AG09309 (cell line): ENCODE results near the gene CELA2B.
A peak's percentile ranks its signal among the peaks of the same experiment; 100 is the strongest.

Experiments used
- DNase-seq: peaks from one replicate; pipeline ENCODE4 v3.0.0-alpha.2; 2010; ENCODE audit warnings: low read depth
- H3K4me3 ChIP-seq: 2 replicates; pipeline ENCODE4 v1.5.1; 2011; ENCODE audit warnings: mild to moderate bottlenecking, low read depth, low read length, moderate library complexity; ENCODE audit not compliant: control insufficient read depth
- TF ChIP-seq, protein P1 (sequence below): IDR thresholded peaks from 2 replicates; pipeline ENCODE4 v1.5.1; 2011; ENCODE audit warnings: mild to moderate bottlenecking, low read depth, low read length, inconsistent platforms; ENCODE audit not compliant: insufficient read depth, control insufficient read depth; ENCODE audit errors: missing control alignments

CELA2B gene

GRCh38 chr1:15500184-15501178, 24.6 kb downstream of the CELA2B start:
- no peak overlapping the region for H3K4me3 ChIP-seq
- no peak for DNase-seq
- TF ChIP-seq, protein P1, sequence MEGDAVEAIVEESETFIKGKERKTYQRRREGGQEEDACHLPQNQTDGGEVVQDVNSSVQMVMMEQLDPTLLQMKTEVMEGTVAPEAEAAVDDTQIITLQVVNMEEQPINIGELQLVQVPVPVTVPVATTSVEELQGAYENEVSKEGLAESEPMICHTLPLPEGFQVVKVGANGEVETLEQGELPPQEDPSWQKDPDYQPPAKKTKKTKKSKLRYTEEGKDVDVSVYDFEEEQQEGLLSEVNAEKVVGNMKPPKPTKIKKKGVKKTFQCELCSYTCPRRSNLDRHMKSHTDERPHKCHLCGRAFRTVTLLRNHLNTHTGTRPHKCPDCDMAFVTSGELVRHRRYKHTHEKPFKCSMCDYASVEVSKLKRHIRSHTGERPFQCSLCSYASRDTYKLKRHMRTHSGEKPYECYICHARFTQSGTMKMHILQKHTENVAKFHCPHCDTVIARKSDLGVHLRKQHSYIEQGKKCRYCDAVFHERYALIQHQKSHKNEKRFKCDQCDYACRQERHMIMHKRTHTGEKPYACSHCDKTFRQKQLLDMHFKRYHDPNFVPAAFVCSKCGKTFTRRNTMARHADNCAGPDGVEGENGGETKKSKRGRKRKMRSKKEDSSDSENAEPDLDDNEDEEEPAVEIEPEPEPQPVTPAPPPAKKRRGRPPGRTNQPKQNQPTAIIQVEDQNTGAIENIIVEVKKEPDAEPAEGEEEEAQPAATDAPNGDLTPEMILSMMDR, result no peak

GRCh38 chr1:15501208-15502032, 25.5 kb downstream of the CELA2B start:
- no peak for DNase-seq
- H3K4me3 ChIP-seq, result no peak overlapping the region
- TF ChIP-seq, protein P1, result peak; percentile 76

- H3K4me3 ChIP-seq, result no peak overlapping the region
- DNase-seq, result no peak
- TF ChIP-seq, protein P1, result no peak
Measured at GRCh38 chr1:15504436-15504835, 28.5 kb downstream of the CELA2B start.

DNA sequence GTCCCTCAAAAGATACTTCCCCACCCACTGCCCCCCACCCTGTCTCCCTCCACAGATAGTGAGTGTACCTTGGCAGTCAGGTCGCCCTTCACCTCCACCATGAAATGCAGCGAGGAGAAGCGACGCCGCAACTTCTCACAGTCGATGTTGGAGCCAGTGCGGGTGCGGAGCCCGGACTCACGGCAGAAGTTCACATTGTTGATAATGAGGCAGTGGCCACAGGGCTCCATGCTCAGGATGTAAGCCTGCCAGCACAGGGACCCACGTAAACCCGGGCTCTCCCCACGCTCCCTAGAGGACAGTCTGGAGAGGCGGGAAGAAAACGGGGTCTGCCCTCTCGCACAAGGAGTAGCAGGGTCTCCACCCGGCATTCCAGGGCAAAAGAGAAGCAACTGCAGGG, 30.9 kb downstream of the CELA2B start:
- TF ChIP-seq, protein P1, result no peak
- no peak for DNase-seq
- H3K4me3 ChIP-seq, result no peak overlapping the region

DNA sequence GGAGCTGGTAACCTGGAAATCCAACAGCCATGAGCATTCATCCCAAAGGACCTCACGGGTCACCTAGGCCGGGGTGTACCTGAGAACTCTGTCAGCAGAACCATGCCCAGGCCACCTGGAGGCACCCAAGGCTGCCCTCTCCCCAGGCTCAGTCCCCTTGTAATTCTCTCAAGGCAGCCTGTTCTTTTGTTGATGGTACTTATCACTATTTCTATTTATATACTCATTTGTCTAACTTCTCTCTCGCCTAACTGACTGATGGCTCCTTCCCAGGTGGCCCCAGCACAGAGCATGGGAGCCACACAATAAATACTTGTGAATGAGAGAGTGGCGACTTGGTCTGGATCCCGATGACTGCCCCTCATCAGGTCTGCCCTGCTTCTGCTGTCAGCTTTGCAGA, 31.4 kb downstream of the CELA2B start:
- no peak for DNase-seq
- TF ChIP-seq, protein P1, result no peak
- H3K4me3 ChIP-seq, result no peak overlapping the region

GRCh38 chr1:15508700-15509487, 33.0 kb downstream of the CELA2B start:
- H3K4me3 ChIP-seq, result no peak overlapping the region
- TF ChIP-seq, protein P1, result no peak
- no peak for DNase-seq
